HepG2 (cell line): ENCODE results near the gene WNT5B. TPM values are rescaled to one million over a fixed set of nuclear protein-coding genes. Genes with fewer than 3 reads are reported as not detected.
A peak's percentile ranks its signal among the peaks of the same experiment; 100 is the strongest.

Experiments used
- ASH2L ChIP-seq: fragments of 300-600, 200-600 bp; sonication (generic); IDR thresholded peaks from 2 replicates; pipeline ENCODE4 v1.7.0; 2017; ENCODE audit warnings: low read depth, mild to moderate bottlenecking, moderate library complexity, mixed read lengths, low read length; ENCODE audit not compliant: insufficient read length
- FOXC1 ChIP-seq: sonication (generic); formaldehyde crosslinking; IDR thresholded peaks from 2 replicates; pipeline ENCODE4 v1.8.0; 2022; ENCODE audit warnings: mild to moderate bottlenecking, missing genetic modification reagents, borderline replicate concordance
- HNF1A ChIP-seq, 2 experiments: sonication (generic) in 1 of 2; formaldehyde crosslinking in 1 of 2; IDR thresholded peaks; 2 replicates each; pipeline versions ENCODE4 v1.4.0 to v1.6.1; 2016 to 2020; ENCODE audit warnings: borderline replicate concordance in 1 of 2, low read depth in 1 of 2, mild to moderate bottlenecking in 1 of 2, missing genetic modification reagents in 1 of 2
- HOXA9 ChIP-seq: sonication (generic); formaldehyde crosslinking; IDR thresholded peaks from 2 replicates; pipeline ENCODE4 v1.8.1; 2022; ENCODE audit warnings: missing genetic modification reagents, mild to moderate bottlenecking, moderate library complexity, borderline replicate concordance
- KLF13 ChIP-seq: sonication (generic); formaldehyde crosslinking; IDR thresholded peaks from 2 replicates; pipeline ENCODE4 v1.4.0; 2020; ENCODE audit warnings: mild to moderate bottlenecking, missing genetic modification reagents
- KMT2B ChIP-seq: IDR thresholded peaks from 2 replicates; pipeline ENCODE4 v1.6.1; 2016; ENCODE audit warnings: missing genetic modification reagents, missing compliant biosample characterization
- MXD3 ChIP-seq: IDR thresholded peaks from 2 replicates; pipeline ENCODE4 v1.6.1; 2016; ENCODE audit warnings: mild to moderate bottlenecking, missing biosample characterization, missing genetic modification reagents
- SCMH1 ChIP-seq: sonication (generic); formaldehyde crosslinking; IDR thresholded peaks from 2 replicates; pipeline ENCODE4 v1.9.0; 2021; ENCODE audit warnings: missing genetic modification reagents, mild to moderate bottlenecking, borderline replicate concordance
- SP2 ChIP-seq: sonication (generic); formaldehyde crosslinking; IDR thresholded peaks from 2 replicates; pipeline ENCODE4 v1.5.1; 2020; ENCODE audit warnings: mild to moderate bottlenecking, missing genetic modification reagents
- TOPORS ChIP-seq: sonication (generic); formaldehyde crosslinking; IDR thresholded peaks from 2 replicates; pipeline ENCODE4 v1.8.0; 2023; ENCODE audit warnings: mild to moderate bottlenecking, missing genetic modification reagents
- ZNF101 ChIP-seq: sonication (generic); formaldehyde crosslinking; IDR thresholded peaks from 2 replicates; pipeline ENCODE4 v1.4.0; 2020; ENCODE audit warnings: mild to moderate bottlenecking, low read depth, missing genetic modification reagents, borderline replicate concordance
- ZNF260 ChIP-seq: sonication (generic); formaldehyde crosslinking; IDR thresholded peaks from 2 replicates; pipeline ENCODE4 v1.4.0; 2020; ENCODE audit warnings: missing genetic modification reagents, low read depth, mild to moderate bottlenecking, borderline replicate concordance
- ZNF446 ChIP-seq: sonication (generic); formaldehyde crosslinking; IDR thresholded peaks from 2 replicates; pipeline ENCODE4 v1.5.0; 2020; ENCODE audit warnings: mild to moderate bottlenecking, missing genetic modification reagents
- polyA plus RNA-seq, 8 experiments: library from polyadenylated mRNA; depleted of rRNA in 3 of 8; stranded (reverse) in 7 of 8; unstranded in 1 of 8; fragments of >200 nt; fragmentation: Illumina TruSeq in 4 of 8; extraction: Trizol in 4 of 8; gene quantifications; 2 replicates each; pipeline versions ENCODE4 v1.2.1 to v1.2.3, GENCODE V29; 2011 to 2016; ENCODE audit warnings: low read depth in 4 of 8, missing spikeins in 1 of 8, mixed read lengths in 1 of 8; ENCODE audit not compliant: insufficient read depth in 1 of 8
- total RNA-seq, 5 experiments: library from RNA; depleted of rRNA; stranded (reverse); fragments of >200 nt; fragmentation: Illumina TruSeq; extraction: Trizol; gene quantifications; 2 replicates each; pipeline ENCODE4 v1.2.3, GENCODE V29; 2016; ENCODE audit warnings: low read depth in 1 of 5
- TF ChIP-seq, protein P1 (sequence below): sonication (generic); formaldehyde crosslinking; IDR thresholded peaks from 2 replicates; pipeline ENCODE4 v1.4.0; 2020; ENCODE audit warnings: mild to moderate bottlenecking, missing genetic modification reagents
- TF ChIP-seq, protein P2 (sequence below): sonication (generic); formaldehyde crosslinking; conservative IDR thresholded peaks from 2 replicates; pipeline ENCODE4 v1.4.0; 2020; ENCODE audit warnings: missing genetic modification reagents

Gene WNT5B
- total and polyA plus RNA-seq, 2 of the 13 experiments (the other 11 are each of a cell fraction or from before 2014, with no cell fraction given): 0.04 TPM; not detected in 1

DNA sequence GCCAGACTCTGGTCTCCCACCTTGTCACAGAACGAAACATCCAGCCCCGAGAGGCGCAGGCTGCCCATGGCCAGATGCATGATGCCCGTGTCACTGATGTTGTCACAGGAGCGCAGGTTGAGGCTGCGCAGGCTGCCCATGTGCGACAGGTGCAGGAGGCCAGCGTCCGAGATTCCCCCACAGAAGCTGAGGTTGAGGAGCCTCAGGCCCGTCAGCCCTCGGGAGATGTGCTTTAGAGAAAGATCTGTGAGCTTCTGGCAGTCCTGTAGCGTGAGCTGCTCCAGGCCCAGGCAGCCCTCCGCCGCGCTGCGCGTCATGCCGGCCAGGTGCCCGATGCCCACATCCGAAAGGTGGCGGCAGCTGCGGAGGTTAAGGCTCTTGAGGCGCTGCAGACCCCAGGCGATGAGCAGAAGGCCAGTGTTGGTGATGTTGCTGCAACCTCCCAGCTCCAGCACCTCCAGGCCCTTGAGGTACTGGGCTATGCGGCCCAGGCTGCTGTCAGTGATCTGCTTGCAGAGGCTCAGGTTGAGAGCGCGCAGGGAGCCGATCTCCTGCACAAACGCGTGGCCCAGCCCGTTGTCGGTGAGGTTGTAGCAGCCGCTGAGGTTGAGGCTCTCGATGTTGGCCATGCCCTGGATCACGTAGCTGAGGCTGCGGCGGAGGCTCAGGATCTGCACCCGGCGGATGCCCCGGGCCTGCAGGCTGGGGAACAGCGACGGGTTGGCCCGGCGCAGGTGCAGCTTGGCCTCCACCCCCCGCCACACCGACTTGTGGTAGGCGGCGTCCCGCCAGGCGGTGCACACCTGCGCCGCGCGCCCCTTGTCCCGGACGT is 35.6 kb upstream of the WNT5B start (continued):
- peak; percentile 72; the same call in 1 of the 2 replicates for TF ChIP-seq TOPORS
- TF ChIP-seq ZNF260: no peak
- peak; percentile 45 for TF ChIP-seq ASH2L
- TF ChIP-seq KLF13 (CRISPR knock-in tag): peak; percentile 42; the same call in 1 of the 2 replicates
- no peak for TF ChIP-seq SCMH1 (CRISPR knock-in tag)
- TF ChIP-seq HNF1A (IDR thresholded peaks at IDR 0.05; ENCODE audit: low read depth): no peak
- 0 out of 2 replicates have a peak, but pooled peaks have one; percentile 40 for TF ChIP-seq HNF1A (CRISPR knock-in tag; IDR thresholded peaks at IDR 0.05; ENCODE audit: borderline replicate concordance)
- TF ChIP-seq HOXA9: no peak
- TF ChIP-seq KMT2B (CRISPR knock-in tag): peak; percentile 19; the same call in 1 of the 2 replicates
- TF ChIP-seq SP2 (CRISPR knock-in tag): no peak; the same call in 1 of the 2 replicates
- peak; percentile 56 for TF ChIP-seq ZNF446 (CRISPR knock-in tag)
- no peak for TF ChIP-seq ZNF101 (CRISPR knock-in tag)
- TF ChIP-seq, protein P1, sequence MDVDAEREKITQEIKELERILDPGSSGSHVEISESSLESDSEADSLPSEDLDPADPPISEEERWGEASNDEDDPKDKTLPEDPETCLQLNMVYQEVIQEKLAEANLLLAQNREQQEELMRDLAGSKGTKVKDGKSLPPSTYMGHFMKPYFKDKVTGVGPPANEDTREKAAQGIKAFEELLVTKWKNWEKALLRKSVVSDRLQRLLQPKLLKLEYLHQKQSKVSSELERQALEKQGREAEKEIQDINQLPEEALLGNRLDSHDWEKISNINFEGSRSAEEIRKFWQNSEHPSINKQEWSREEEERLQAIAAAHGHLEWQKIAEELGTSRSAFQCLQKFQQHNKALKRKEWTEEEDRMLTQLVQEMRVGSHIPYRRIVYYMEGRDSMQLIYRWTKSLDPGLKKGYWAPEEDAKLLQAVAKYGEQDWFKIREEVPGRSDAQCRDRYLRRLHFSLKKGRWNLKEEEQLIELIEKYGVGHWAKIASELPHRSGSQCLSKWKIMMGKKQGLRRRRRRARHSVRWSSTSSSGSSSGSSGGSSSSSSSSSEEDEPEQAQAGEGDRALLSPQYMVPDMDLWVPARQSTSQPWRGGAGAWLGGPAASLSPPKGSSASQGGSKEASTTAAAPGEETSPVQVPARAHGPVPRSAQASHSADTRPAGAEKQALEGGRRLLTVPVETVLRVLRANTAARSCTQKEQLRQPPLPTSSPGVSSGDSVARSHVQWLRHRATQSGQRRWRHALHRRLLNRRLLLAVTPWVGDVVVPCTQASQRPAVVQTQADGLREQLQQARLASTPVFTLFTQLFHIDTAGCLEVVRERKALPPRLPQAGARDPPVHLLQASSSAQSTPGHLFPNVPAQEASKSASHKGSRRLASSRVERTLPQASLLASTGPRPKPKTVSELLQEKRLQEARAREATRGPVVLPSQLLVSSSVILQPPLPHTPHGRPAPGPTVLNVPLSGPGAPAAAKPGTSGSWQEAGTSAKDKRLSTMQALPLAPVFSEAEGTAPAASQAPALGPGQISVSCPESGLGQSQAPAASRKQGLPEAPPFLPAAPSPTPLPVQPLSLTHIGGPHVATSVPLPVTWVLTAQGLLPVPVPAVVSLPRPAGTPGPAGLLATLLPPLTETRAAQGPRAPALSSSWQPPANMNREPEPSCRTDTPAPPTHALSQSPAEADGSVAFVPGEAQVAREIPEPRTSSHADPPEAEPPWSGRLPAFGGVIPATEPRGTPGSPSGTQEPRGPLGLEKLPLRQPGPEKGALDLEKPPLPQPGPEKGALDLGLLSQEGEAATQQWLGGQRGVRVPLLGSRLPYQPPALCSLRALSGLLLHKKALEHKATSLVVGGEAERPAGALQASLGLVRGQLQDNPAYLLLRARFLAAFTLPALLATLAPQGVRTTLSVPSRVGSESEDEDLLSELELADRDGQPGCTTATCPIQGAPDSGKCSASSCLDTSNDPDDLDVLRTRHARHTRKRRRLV (CRISPR knock-in tag): 0 out of 2 replicates have a peak, but pooled peaks have one; percentile 19
- TF ChIP-seq FOXC1 (CRISPR knock-in tag): no peak
- TF ChIP-seq, protein P2, sequence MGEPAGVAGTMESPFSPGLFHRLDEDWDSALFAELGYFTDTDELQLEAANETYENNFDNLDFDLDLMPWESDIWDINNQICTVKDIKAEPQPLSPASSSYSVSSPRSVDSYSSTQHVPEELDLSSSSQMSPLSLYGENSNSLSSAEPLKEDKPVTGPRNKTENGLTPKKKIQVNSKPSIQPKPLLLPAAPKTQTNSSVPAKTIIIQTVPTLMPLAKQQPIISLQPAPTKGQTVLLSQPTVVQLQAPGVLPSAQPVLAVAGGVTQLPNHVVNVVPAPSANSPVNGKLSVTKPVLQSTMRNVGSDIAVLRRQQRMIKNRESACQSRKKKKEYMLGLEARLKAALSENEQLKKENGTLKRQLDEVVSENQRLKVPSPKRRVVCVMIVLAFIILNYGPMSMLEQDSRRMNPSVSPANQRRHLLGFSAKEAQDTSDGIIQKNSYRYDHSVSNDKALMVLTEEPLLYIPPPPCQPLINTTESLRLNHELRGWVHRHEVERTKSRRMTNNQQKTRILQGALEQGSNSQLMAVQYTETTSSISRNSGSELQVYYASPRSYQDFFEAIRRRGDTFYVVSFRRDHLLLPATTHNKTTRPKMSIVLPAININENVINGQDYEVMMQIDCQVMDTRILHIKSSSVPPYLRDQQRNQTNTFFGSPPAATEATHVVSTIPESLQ: no peak
- peak; percentile 53 for TF ChIP-seq MXD3 (CRISPR knock-in tag)
